Muscle of leg (tissue), 11 donors: Measurements from ENCODE around the gene RELA. TPM values are rescaled to one million over a fixed set of nuclear protein-coding genes. Genes with fewer than 3 reads are reported as not detected.

Source experiments
- DNase-seq: peaks from one replicate; pipeline ENCODE4 v3.0.0; 2013
- H3K27ac ChIP-seq: one replicate; pipeline ENCODE4 v1.5.1; 2013; ENCODE audit warnings: mild to moderate bottlenecking, low read length, control low read depth
- H3K27me3 ChIP-seq: one replicate; pipeline ENCODE4 v1.6.1; 2013; ENCODE audit warnings: low read length; ENCODE audit not compliant: control insufficient read depth, insufficient read depth
- H3K36me3 ChIP-seq: one replicate; pipeline ENCODE4 v1.6.1; 2013; ENCODE audit warnings: low read length; ENCODE audit not compliant: control insufficient read depth, insufficient read depth
- H3K4me1 ChIP-seq: one replicate; pipeline ENCODE4 v1.6.1; 2013; ENCODE audit warnings: low read length; ENCODE audit not compliant: control insufficient read depth, insufficient read depth
- H3K4me3 ChIP-seq: one replicate; pipeline ENCODE4 v1.5.1; 2013; ENCODE audit warnings: low read length, control low read depth
- H3K9me3 ChIP-seq: replicated peaks from 2 replicates; pipeline ENCODE4 v1.6.1; 2013; ENCODE audit warnings: low read depth, low read length; ENCODE audit not compliant: control insufficient read depth
- WGBS: methylation state at CpG from one replicate; pipeline ENCODE4 v1.1.5; 2013; ENCODE audit warnings: missing lambda C conversion rate; ENCODE audit not compliant: insufficient coverage; 5-methylcytosine and 5-hydroxymethylcytosine counted together
- polyA plus RNA-seq, 8 donors: library from polyadenylated mRNA; unstranded; fragments of 120-200 nt; gene quantifications; one replicate each; pipeline versions ENCODE4 v1.2.1 to v1.2.3, GENCODE V29; 2013; ENCODE audit warnings: inconsistent platforms in 1 of 8, low replicate concordance in 1 of 8; ENCODE audit not compliant: insufficient read length in 8 of 8, insufficient read depth in 1 of 8
- total RNA-seq: library from RNA; stranded (reverse); fragments of 120-200 nt; gene quantifications from one replicate; pipeline ENCODE4 v1.2.4, GENCODE V29; 2013

RELA gene
- total and polyA plus RNA-seq, 9 donors: 18.8 to 54.2 (median 42.8) TPM

DNA sequence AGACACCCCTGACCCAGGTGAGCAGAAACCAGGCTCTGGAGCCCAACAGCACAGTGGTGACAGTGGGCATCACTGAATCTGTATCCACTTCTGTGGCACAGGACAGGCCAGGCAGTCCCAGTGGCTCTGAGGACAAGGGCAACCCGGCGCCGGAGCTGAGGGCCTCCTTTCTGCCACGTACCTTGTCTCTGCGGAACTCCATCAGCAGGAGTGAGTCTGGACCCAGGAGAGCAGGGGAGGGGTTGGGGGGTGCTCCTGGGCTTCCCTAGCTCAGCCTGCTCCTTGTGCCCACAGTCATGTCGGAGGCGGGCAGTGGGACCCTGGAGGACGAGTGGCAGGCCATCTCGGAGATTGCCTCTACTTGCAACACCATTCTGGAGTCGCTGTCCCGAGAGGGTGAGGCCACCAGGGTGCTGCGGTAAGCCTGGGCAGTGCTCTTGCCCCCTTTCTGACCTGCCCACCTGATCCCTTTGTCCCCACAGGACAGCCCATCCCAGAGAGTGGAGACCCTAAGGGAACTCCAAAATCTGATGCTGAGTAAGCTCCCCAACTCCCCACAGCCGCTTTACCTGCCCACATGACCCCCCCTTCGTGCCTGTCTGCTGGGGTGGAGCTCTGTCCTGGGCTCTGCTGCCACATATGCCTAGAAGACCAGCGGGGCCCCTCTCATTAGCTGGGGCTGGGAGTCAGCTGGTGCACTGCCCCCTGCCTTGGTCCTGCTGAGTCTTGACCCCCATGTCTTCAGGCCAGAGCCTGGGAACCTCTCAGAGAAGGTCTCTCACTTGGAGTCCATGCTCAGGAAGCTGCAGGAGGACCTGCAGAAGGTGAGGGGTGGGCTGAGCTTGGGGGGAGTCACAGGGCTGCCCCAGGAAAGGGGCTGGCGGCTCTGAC lies 12.8 kb downstream of the RELA start:
- Histone ChIP-seq H3K27me3 (no peaks in the 10 kb centered on the region), H3K4me3 (no peak overlapping the region), H3K4me1 (peaks cover 73% of the 10 kb centered on the region), H3K27ac (no peak overlapping the region), H3K36me3 (peaks cover 67% of the 10 kb centered on the region), H3K9me3 (no peaks in the 10 kb centered on the region)
- no peak for DNase-seq
- WGBS: 80% methylated on average over 12 of the region's 16 CpGs

DNA sequence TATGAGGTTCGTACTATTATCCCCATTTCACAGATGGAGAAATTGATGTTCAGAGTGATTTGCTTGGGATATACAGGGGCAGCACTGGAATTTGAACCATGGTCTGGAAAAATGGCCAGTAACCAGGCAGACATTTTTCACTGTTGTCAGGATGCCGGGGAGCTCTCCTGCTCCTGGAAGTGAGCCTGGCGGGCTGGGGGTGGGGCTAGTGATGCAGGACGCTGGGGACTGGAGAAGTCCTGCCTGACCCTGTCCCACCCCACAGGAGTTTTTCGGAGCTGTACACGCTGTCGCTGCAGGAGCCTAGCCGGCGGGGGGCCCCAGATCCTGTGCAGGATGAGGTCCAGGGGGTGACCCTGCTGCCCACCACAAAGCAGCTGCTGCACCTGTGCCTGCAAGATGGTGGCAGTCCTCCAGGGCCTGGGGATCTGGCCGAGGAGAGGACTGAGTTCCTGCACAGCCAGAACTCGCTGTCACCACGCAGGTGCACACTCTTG lies 13.7 kb downstream of the RELA start:
- H3K27me3 ChIP-seq: no peaks in the 10 kb centered on the region
- peaks cover 61% of the 10 kb centered on the region for H3K36me3 ChIP-seq
- H3K4me3 ChIP-seq: no peak overlapping the region
- WGBS: 42% methylated on average over 11 of the region's 12 CpGs
- DNase-seq: peak; percentile 67
- H3K27ac ChIP-seq: no peak overlapping the region
- H3K4me1 ChIP-seq: peaks cover 64% of the 10 kb centered on the region
- H3K9me3 ChIP-seq: no peaks in the 10 kb centered on the region

DNA sequence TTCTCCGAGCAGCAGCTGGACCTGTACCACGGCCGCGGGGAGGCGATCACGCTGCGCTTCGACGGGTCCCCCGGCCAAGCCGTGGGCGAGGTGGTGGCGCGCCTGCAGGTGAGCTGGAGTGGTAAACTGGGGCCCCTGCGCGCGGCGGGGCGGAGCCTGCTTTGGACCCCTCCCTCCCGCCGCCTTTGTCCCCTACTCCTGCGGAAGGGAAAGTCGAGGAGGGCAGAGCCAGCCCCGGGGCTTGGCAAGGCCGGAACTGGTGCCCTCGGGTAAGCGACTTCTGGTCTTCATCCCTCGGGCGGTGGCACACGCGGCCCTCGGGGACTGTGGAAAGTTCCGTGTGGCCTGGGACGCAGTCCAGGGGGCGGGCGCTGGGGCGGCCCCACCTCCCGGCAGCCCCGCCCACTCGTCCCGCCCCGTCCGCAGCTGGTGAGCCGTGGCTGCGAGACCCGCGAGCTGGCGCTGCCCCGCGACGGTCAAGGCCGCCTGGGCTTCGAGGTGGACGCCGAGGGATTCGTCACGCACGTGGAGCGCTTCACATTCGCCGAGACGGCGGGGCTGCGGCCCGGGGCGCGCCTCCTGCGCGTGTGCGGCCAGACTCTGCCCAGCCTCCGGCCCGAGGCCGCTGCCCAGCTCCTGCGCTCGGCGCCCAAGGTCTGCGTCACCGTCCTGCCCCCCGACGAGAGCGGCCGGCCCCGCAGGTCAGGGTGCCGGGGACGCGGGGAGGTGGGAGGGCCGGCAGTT lies 15.6 kb downstream of the RELA start:
- Histone ChIP-seq H3K27ac (no peak overlapping the region), H3K27me3 (no peaks in the 10 kb centered on the region), H3K4me3 (peak overlapping the region; percentile 17), H3K4me1 (peaks cover 54% of the 10 kb centered on the region), H3K36me3 (peaks cover 68% of the 10 kb centered on the region), H3K9me3 (no peaks in the 10 kb centered on the region)
- 33% methylated on average over 83 of the region's 87 CpGs for WGBS
- peak; percentile 40 for DNase-seq

DNA sequence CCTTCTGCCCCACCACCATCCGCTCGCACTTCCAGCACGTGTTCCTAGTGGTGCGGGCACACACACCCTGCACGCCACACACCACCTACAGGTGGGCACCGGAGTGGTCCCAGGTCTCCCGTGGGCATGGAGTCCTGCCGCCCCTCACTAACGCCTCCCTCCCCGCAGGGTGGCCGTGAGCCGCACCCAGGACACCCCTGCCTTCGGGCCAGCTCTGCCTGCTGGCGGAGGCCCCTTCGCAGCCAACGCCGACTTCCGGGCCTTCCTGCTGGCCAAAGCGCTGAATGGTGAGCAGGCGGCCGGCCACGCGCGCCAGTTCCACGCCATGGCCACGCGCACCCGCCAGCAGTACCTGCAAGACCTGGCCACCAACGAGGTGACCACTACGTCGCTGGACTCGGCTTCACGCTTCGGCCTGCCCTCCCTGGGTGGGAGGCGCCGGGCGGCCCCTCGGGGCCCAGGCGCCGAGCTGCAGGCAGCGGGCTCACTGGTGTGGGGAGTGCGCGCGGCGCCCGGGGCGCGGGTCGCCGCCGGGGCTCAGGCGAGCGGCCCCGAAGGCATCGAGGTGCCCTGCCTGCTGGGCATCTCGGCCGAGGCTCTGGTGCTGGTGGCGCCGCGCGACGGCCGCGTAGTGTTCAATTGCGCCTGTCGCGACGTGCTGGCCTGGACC lies 16.3 kb downstream of the RELA start:
- WGBS: 80% methylated on average over 66 of the region's 68 CpGs
- Histone ChIP-seq H3K36me3 (peaks cover 71% of the 10 kb centered on the region), H3K4me3 (no peak overlapping the region), H3K4me1 (peaks cover 54% of the 10 kb centered on the region), H3K27ac (no peak overlapping the region), H3K9me3 (no peaks in the 10 kb centered on the region), H3K27me3 (no peaks in the 10 kb centered on the region)
- no peak for DNase-seq

DNA sequence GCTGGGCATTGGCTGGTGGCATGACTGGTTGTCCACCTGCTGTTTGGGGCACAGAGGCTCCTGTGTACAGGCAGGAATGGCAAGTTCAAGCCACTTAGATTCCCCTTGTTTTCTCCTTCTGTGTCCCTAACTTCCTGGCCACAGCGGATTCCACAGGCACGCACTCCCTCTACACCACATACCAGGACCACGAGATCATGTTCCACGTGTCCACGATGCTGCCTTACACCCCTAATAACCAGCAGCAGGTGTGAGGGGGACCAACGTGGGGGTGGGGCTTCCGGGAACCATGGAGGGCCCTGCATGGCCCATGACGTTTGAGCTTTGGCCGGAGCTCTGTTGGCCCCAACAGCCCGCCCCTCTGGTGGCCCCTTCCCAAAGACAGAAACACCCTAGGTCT lies 17.0 kb downstream of the RELA start:
- DNase-seq: no peak
- WGBS: no CpG with 5 or more reads among the region's 10 CpGs
- H3K36me3 ChIP-seq: peaks cover 69% of the 10 kb centered on the region
- no peaks in the 10 kb centered on the region for H3K9me3 ChIP-seq
- H3K4me3 ChIP-seq: no peak overlapping the region
- H3K27me3 ChIP-seq: no peaks in the 10 kb centered on the region
- H3K4me1 ChIP-seq: peaks cover 50% of the 10 kb centered on the region
- H3K27ac ChIP-seq: no peak overlapping the region

GRCh38 chr11:65644837-65645236 lies 17.9 kb downstream of the RELA start:
- H3K27me3 ChIP-seq: no peaks in the 10 kb centered on the region
- H3K9me3 ChIP-seq: no peaks in the 10 kb centered on the region
- no peak overlapping the region for H3K4me3 ChIP-seq
- H3K27ac ChIP-seq: no peak overlapping the region
- peaks cover 60% of the 10 kb centered on the region for H3K36me3 ChIP-seq
- 95% methylated on average over 8 of the region's 11 CpGs for WGBS
- no peak for DNase-seq
- H3K4me1 ChIP-seq: peaks cover 50% of the 10 kb centered on the region

- no peak for DNase-seq
- Histone ChIP-seq H3K36me3 (peaks cover 51% of the 10 kb centered on the region), H3K27me3 (no peaks in the 10 kb centered on the region), H3K9me3 (no peaks in the 10 kb centered on the region), H3K4me3 (no peak overlapping the region), H3K4me1 (peaks cover 50% of the 10 kb centered on the region), H3K27ac (no peak overlapping the region)
- 64% methylated on average over 4 of the region's 6 CpGs for WGBS
Observed at GRCh38 chr11:65643971-65644370, 18.7 kb downstream of the RELA start.

DNA sequence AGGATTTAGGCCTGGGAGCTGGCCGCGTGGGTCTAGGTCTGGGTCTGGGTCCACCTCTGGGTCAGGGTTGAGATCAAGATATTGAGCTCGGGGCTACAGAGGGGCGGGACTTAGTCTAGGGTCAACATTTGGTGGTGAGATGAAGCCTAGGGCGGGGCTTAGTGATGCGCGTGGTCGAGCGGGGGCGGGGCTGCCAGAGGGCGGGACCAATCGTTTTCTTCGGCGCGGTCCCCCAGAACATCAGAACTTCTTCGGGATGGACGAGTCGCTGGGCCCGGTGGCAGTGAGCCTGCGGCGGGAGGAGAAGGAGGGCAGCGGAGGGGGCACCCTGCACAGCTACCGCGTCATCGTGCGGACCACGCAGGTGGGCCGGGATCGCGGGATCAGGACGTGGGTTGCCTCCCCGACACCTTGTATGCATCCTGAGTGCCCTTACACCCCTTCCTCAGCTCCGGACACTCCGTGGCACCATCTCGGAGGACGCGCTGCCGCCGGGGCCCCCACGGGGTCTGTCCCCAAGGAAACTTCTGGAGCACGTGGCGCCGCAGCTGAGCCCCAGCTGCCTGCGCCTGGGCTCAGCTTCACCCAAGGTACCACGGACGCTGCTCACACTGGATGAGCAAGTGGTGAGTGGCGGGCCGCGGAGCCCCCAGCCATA lies 20.6 kb downstream of the RELA start:
- Histone ChIP-seq H3K4me3 (no peak overlapping the region), H3K36me3 (peaks cover 43% of the 10 kb centered on the region), H3K9me3 (no peaks in the 10 kb centered on the region), H3K27ac (no peak overlapping the region), H3K4me1 (peaks cover 64% of the 10 kb centered on the region), H3K27me3 (no peaks in the 10 kb centered on the region)
- DNase-seq: no peak
- 48% methylated on average over 43 of the region's 49 CpGs for WGBS

DNA sequence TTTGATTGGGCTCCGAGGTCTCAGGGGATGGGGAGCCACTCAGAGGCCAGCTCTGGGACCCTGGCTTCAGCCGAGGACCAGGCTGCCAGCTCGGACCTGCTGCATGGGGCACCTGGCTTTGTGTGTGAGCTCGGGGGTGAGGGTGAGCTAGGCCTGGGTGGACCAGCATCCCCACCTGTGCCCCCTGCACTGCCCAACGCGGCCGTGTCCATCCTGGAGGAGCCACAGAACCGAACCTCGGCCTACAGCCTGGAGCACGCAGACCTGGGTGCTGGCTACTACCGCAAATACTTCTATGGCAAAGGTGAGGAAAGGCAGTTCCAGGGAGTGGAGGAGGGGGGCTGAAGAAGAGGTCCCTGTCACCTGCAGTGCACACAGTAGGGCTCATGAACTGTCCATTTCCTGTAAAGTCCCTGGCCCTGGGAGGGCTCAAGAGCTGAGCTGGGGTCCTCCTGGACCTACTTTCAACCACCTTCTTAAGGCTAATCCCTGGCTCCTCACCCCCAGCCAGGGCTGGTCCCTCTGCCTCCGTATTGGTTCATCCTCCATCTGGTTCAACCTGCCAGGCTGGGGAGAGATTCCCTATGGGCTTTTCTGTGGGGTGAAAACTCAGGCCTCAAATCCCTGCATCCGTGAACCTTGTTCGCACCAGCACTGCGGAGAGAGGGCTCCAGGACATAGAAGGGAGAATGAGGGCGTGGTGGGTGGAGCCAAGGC lies 21.3 kb downstream of the RELA start:
- no peak overlapping the region for H3K27ac ChIP-seq
- peaks cover 67% of the 10 kb centered on the region for H3K4me1 ChIP-seq
- H3K9me3 ChIP-seq: no peaks in the 10 kb centered on the region
- no peak for DNase-seq
- H3K27me3 ChIP-seq: no peaks in the 10 kb centered on the region
- H3K36me3 ChIP-seq: peaks cover 50% of the 10 kb centered on the region
- H3K4me3 ChIP-seq: peak overlapping the region; percentile 10
- WGBS: 79% methylated on average over 13 of the region's 16 CpGs
